ENCODE data around the gene SLC12A6.

- TF ChIP-seq CTCF (IDR thresholded peaks at IDR 0.05) (no peak), POLR2A (IDR thresholded peaks at IDR 0.05) (no peak)
These were observed 98.3 kb downstream of the SLC12A6 start for GRCh38 chr15:34239151-34239808.

Measured in right lobe of liver (tissue), 4 donors.